MM.1S (cell line): ENCODE results near the gene COL12A1.
A peak's percentile ranks its signal among the peaks of the same experiment; 100 is the strongest.

Experiments
- DNase-seq: peaks from one replicate; pipeline ENCODE4 v3.0.0-alpha.2; 2015
- H2AFZ ChIP-seq: fragments of 300-600 bp; sonication (generic); 2 replicates; pipeline ENCODE4 v1.6.0; 2016; ENCODE audit warnings: antibody characterized with exemption, low read length
- H3F3A ChIP-seq: fragments of 300-600 bp; sonication (generic); 2 replicates; pipeline ENCODE4 v1.6.1; 2016; ENCODE audit warnings: mild to moderate bottlenecking, antibody characterized with exemption, low read length, moderate library complexity, mixed read lengths; ENCODE audit not compliant: insufficient read depth
- H3K27ac ChIP-seq: fragments of 300-600 bp; sonication (generic); 2 replicates; pipeline ENCODE4 v1.5.1; 2016; ENCODE audit warnings: mild to moderate bottlenecking, low read length
- H3K27me3 ChIP-seq: fragments of 300-600 bp; sonication (generic); replicated peaks from 2 replicates; pipeline ENCODE4 v1.6.0; 2016; ENCODE audit warnings: low read length; ENCODE audit not compliant: insufficient read depth
- H3K36me3 ChIP-seq: fragments of 300-600 bp; sonication (generic); replicated peaks from 2 replicates; pipeline ENCODE4 v1.6.1; 2016; ENCODE audit warnings: mild to moderate bottlenecking, low read length, mixed read lengths; ENCODE audit not compliant: insufficient read depth
- H3K4me1 ChIP-seq: fragments of 300-600 bp; sonication (generic); 2 replicates; pipeline ENCODE4 v1.6.1; 2016; ENCODE audit warnings: low read length, mixed read lengths
- H3K4me2 ChIP-seq: fragments of 300-600 bp; sonication (generic); 2 replicates; pipeline ENCODE4 v1.6.0; 2016; ENCODE audit warnings: low read depth, low read length
- H3K4me3 ChIP-seq: fragments of 300-600 bp; sonication (generic); 2 replicates; pipeline ENCODE4 v1.5.1; 2016; ENCODE audit warnings: low read length, mixed read lengths
- H3K79me2 ChIP-seq: fragments of 300-600 bp; sonication (generic); 2 replicates; pipeline ENCODE4 v1.6.1; 2016; ENCODE audit warnings: mixed run types, low read length, mixed read lengths
- H3K9ac ChIP-seq: fragments of 300-600 bp; sonication (generic); 2 replicates; pipeline ENCODE4 v1.6.1; 2016; ENCODE audit warnings: low read length, mixed read lengths
- H3K9me2 ChIP-seq: fragments of 300-600 bp; sonication (generic); replicated peaks from 2 replicates; pipeline ENCODE4 v1.6.1; 2016; ENCODE audit warnings: mild to moderate bottlenecking, low read length, mixed read lengths; ENCODE audit not compliant: insufficient read depth
- H3K9me3 ChIP-seq: fragments of 300-600 bp; sonication (generic); replicated peaks from 2 replicates; pipeline ENCODE4 v1.6.1; 2016; ENCODE audit warnings: mild to moderate bottlenecking, low read length, mixed read lengths; ENCODE audit not compliant: insufficient read depth
- H4K20me1 ChIP-seq: fragments of 300-600 bp; sonication (generic); 2 replicates; pipeline ENCODE4 v1.6.1; 2016; ENCODE audit warnings: mild to moderate bottlenecking, low read length, moderate library complexity, mixed read lengths; ENCODE audit not compliant: insufficient read depth
- CTCF ChIP-seq: fragments of 300-600 bp; sonication (generic); IDR thresholded peaks from 2 replicates; pipeline ENCODE4 v1.5.1; 2016; ENCODE audit warnings: antibody characterized with exemption, low read length, mixed read lengths
- EZH2 ChIP-seq: fragments of 300-600 bp; sonication (generic); optimal IDR thresholded peaks from 2 replicates; pipeline ENCODE3; 2017; ENCODE audit warnings: low read depth, mild to moderate bottlenecking, antibody characterized with exemption, low read length, mixed read lengths
- EZH2phosphoT487 ChIP-seq: fragments of 300-600 bp; sonication (generic); IDR thresholded peaks from 2 replicates; pipeline ENCODE4 v1.6.1; 2018; ENCODE audit warnings: antibody characterized with exemption, low read length

COL12A1 gene

DNA sequence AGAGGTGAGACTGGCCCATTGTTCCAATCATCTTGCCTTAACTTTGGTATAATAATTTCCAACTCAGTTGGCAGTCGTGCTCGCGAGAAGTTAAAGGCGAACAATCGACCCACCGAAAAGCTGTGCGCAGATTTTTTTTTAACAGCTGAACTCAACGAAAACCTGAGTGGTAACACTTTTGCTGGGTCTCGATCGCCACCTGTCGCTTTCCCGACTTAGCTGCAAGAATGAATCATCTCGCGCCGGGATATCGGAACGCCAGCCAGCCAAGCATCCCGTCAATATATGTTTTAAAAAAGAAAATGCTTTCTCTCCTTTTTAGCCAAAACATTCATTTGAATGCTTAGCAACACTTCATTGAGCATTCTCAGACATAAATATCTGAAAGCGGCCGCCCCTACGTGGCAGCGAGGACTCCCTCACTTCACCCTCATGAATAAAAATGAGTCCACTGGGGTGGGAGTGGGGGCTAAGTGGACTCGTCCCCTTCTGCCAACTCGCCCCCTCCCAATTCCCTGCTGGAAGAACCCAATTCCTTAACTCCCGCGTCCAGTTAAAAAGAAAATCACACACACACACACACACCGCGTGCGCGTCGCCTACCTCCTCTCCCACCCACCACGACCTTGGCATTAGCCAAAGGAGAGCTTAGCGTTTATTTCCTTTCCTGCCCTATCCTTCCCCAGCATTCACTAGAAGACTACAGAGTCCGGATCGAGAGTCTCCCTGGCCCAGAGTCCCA is 1.5 kb downstream of the COL12A1 start:
- H3K9me3 ChIP-seq = no peaks in the 10 kb centered on the region
- H3K4me1 ChIP-seq = peaks cover 4% of the 10 kb centered on the region; the same call in 1 of the 2 replicates
- no peaks in the 10 kb centered on the region for H3K36me3 ChIP-seq
- H3K9me2 ChIP-seq = no peaks in the 10 kb centered on the region
- H2AFZ ChIP-seq = peak overlapping the region; percentile 28
- TF ChIP-seq CTCF (peak; percentile 73), EZH2 (no peak)
- peak overlapping the region; percentile 44 for H3K4me3 ChIP-seq
- peak overlapping the region; percentile 68 for H3K4me2 ChIP-seq
- no peak overlapping the region for H3K27ac ChIP-seq
- no peak overlapping the region for H3K9ac ChIP-seq
- DNase-seq = peak; percentile 63
- peaks cover 29% of the 10 kb centered on the region for H3K27me3 ChIP-seq
- no peaks in the 10 kb centered on the region for H3F3A ChIP-seq
- H4K20me1 ChIP-seq = no peaks in the 10 kb centered on the region
- H3K79me2 ChIP-seq = no peaks in the 10 kb centered on the region

DNA sequence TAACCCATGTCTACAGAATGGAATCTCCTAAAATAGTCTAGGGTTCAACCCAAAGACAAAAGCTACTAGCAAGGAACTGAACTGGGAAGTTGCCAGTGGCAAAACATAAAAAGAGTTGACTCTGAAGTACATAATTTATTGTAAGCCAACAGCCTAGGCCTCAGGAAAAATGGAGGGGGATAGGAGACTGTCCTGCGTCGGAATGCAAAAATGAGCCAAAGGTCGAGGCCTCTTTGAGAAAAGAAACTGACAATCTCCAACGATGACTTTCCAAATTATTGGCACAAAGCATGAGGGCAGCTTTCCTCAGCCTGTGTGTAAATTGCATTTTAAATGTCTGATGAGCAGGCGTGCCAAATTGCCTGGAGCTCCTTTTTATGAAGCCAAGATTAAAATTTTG is 2.1 kb downstream of the COL12A1 start:
- H3K9ac ChIP-seq = no peak overlapping the region
- H3K4me2 ChIP-seq = peak overlapping the region; percentile 68; the same call in 1 of the 2 replicates
- H3K4me3 ChIP-seq = no peak overlapping the region

GRCh38 chr6:75202676-75203131 is 3.1 kb downstream of the COL12A1 start:
- Histone ChIP-seq H3K36me3 (no peaks in the 10 kb centered on the region), H3K27me3 (peaks cover 29% of the 10 kb centered on the region), H3K79me2 (no peaks in the 10 kb centered on the region), H3K4me2 (no peak overlapping the region), H3K27ac (no peak overlapping the region), H3K9me3 (no peaks in the 10 kb centered on the region), H2AFZ (no peak overlapping the region), H3K9me2 (no peaks in the 10 kb centered on the region), H4K20me1 (no peaks in the 10 kb centered on the region), H3K9ac (no peak overlapping the region), H3F3A (no peaks in the 10 kb centered on the region), H3K4me3 (no peak overlapping the region), H3K4me1 (0 out of 2 replicates have a peak, but pooled peaks cover 4% of the 10 kb centered on the region)
- TF ChIP-seq CTCF (no peak), EZH2 (no peak), EZH2phosphoT487 (no peak)
- DNase-seq = no peak

More for the DNA sequence above, 2.1 kb downstream of the COL12A1 start:
- no peaks in the 10 kb centered on the region for H3K79me2 ChIP-seq
- no peaks in the 10 kb centered on the region for H3K9me3 ChIP-seq
- no peak for TF ChIP-seq EZH2
- TF ChIP-seq CTCF = no peak
- no peak for TF ChIP-seq EZH2phosphoT487
- H2AFZ ChIP-seq = peak overlapping the region; percentile 28; the same call in 1 of the 2 replicates
- no peaks in the 10 kb centered on the region for H3F3A ChIP-seq
- DNase-seq = no peak
- H3K9me2 ChIP-seq = no peaks in the 10 kb centered on the region
- H3K27ac ChIP-seq = no peak overlapping the region
- H4K20me1 ChIP-seq = no peaks in the 10 kb centered on the region
- peaks cover 4% of the 10 kb centered on the region; the same call in 1 of the 2 replicates for H3K4me1 ChIP-seq
- H3K36me3 ChIP-seq = no peaks in the 10 kb centered on the region
- peaks cover 29% of the 10 kb centered on the region for H3K27me3 ChIP-seq
